Type B pancreatic cell (in vitro differentiated cells): ENCODE measurements around the gene CDH10. TPM values are rescaled to one million over a fixed set of nuclear protein-coding genes. Genes with fewer than 3 reads are reported as not detected.

Source experiments
- DNase-seq: peaks from one replicate; pipeline ENCODE4 v3.0.0; 2021; ENCODE audit warnings: mixed read lengths; ENCODE audit not compliant: unreplicated experiment; ENCODE audit errors: extremely low spot score
- H3K27ac Mint-ChIP-seq: 2 replicates; pipeline ENCODE4 v1.8.0; 2021; ENCODE audit warnings: mild to moderate bottlenecking, mixed read lengths
- H3K27me3 Mint-ChIP-seq: 2 replicates; pipeline ENCODE4 v1.8.0; 2021; ENCODE audit warnings: mixed read lengths
- H3K36me3 Mint-ChIP-seq: 2 replicates; pipeline ENCODE4 v1.8.0; 2021; ENCODE audit warnings: mixed read lengths
- H3K4me1 Mint-ChIP-seq: one replicate; pipeline ENCODE4 v1.8.0; 2021; ENCODE audit warnings: mixed read lengths; ENCODE audit not compliant: unreplicated experiment
- H3K4me3 Mint-ChIP-seq: 2 replicates; pipeline ENCODE4 v1.8.0; 2021; ENCODE audit warnings: mild to moderate bottlenecking, mixed read lengths
- H3K9me3 Mint-ChIP-seq: 2 replicates; pipeline ENCODE4 v1.8.0; 2021; ENCODE audit warnings: mixed read lengths
- CTCF ChIP-seq: fragments of 200-600 bp; sonication (generic); conservative IDR thresholded peaks from 2 replicates; pipeline ENCODE4 v1.5.0; 2021; ENCODE audit warnings: antibody characterized with exemption, mild to moderate bottlenecking
- total RNA-seq: library from RNA; stranded (reverse); gene quantifications from 2 replicates; pipeline ENCODE4 v1.2.1, GENCODE V29; 2021; ENCODE audit warnings: low replicate concordance

CDH10 gene
- total RNA-seq, 1 donor from 2014 or later: 14.2 TPM

DNA sequence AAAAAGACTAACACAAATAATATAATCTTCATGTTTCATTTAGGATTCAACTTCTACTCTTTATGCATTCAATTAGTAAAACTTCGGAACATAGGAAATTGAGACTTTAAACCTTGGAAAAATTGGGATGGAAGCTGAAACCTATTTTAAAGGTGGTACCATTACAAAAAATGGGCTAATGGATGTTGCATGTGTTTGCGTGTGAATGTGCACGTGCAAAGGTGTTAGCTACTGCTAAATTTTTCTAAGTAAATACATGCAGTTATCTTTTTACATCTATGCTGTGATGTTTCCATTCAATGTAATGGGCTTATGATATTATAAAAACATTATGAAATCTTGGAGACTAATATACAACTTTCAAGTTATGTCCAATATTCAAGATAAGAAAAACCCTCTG is 134.8 kb downstream of the CDH10 start:
- DNase-seq: no peak
- no peak overlapping the region for H3K27ac Mint-ChIP-seq
- no peaks in the 10 kb centered on the region for H3K27me3 Mint-ChIP-seq
- TF ChIP-seq CTCF: no peak
- no peaks in the 10 kb centered on the region for H3K36me3 Mint-ChIP-seq
- no peaks in the 10 kb centered on the region for H3K4me1 Mint-ChIP-seq
- no peaks in the 10 kb centered on the region for H3K9me3 Mint-ChIP-seq
- no peak overlapping the region for H3K4me3 Mint-ChIP-seq

- Mint-ChIP-seq H3K9me3 (no peaks in the 10 kb centered on the region), H3K27me3 (no peaks in the 10 kb centered on the region), H3K4me3 (no peak overlapping the region), H3K36me3 (no peaks in the 10 kb centered on the region), H3K4me1 (no peaks in the 10 kb centered on the region), H3K27ac (no peak overlapping the region)
- DNase-seq: no peak
- TF ChIP-seq CTCF: no peak
These were observed 139.5 kb downstream of the CDH10 start for GRCh38 chr5:24505258-24505657.

- no peaks in the 10 kb centered on the region for H3K9me3 Mint-ChIP-seq
- no peaks in the 10 kb centered on the region for H3K36me3 Mint-ChIP-seq
- no peak for DNase-seq
- no peak for TF ChIP-seq CTCF
- H3K4me3 Mint-ChIP-seq: no peak overlapping the region
- no peaks in the 10 kb centered on the region for H3K27me3 Mint-ChIP-seq
- no peak overlapping the region for H3K27ac Mint-ChIP-seq
- peaks cover 9% of the 10 kb centered on the region for H3K4me1 Mint-ChIP-seq
These were observed 147.1 kb downstream of the CDH10 start for GRCh38 chr5:24497591-24498157.

- H3K9me3 Mint-ChIP-seq: no peaks in the 10 kb centered on the region
- H3K27me3 Mint-ChIP-seq: no peaks in the 10 kb centered on the region
- H3K27ac Mint-ChIP-seq: no peak overlapping the region
- H3K4me1 Mint-ChIP-seq: peaks cover 9% of the 10 kb centered on the region
- H3K36me3 Mint-ChIP-seq: no peaks in the 10 kb centered on the region
- DNase-seq: no peak
- no peak overlapping the region for H3K4me3 Mint-ChIP-seq
- no peak for TF ChIP-seq CTCF
These were observed 147.6 kb downstream of the CDH10 start for GRCh38 chr5:24497145-24497544.

GRCh38 chr5:24496268-24496667 is 148.5 kb downstream of the CDH10 start:
- peaks cover 9% of the 10 kb centered on the region for H3K4me1 Mint-ChIP-seq
- no peak for DNase-seq
- H3K27ac Mint-ChIP-seq: no peak overlapping the region
- H3K36me3 Mint-ChIP-seq: no peaks in the 10 kb centered on the region
- H3K27me3 Mint-ChIP-seq: no peaks in the 10 kb centered on the region
- H3K9me3 Mint-ChIP-seq: no peaks in the 10 kb centered on the region
- no peak for TF ChIP-seq CTCF
- H3K4me3 Mint-ChIP-seq: no peak overlapping the region

DNA sequence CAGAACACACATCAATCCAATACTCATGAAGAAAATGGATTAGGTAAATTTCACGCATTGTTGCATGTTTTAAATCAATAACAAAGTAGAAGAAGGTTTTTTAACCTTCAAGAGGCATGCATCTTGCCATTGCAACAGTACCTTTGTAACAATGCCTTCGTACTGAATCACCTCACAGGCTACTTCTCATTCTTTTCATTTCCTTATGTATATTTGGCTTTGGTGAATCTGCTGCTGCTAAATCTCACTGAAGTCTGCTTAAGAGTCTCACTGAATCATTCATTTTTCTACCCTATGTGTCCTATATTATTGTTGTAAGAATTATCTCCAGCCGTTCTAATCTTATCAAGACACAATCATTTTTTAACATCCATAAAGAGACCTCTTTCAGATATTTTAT is 152.5 kb downstream of the CDH10 start:
- Mint-ChIP-seq H3K27ac (no peak overlapping the region), H3K4me3 (no peak overlapping the region), H3K4me1 (peaks cover 9% of the 10 kb centered on the region), H3K27me3 (no peaks in the 10 kb centered on the region), H3K9me3 (no peaks in the 10 kb centered on the region), H3K36me3 (peaks cover 7% of the 10 kb centered on the region)
- no peak for TF ChIP-seq CTCF
- DNase-seq: no peak
